ENCODE data around the gene LIF. TPM values are rescaled to one million over a fixed set of nuclear protein-coding genes. Genes with fewer than 3 reads are reported as not detected.
"Not testable (repeated sequence)": the region's sequence is repeated elsewhere in the genome, so short reads cannot be mapped to it uniquely, and the experiment has no call there.

The LIF gene
- total and polyA plus RNA-seq, 2 experiments from 2014 or later: 8.2 to 13.4 TPM

- H3K4me3 ChIP-seq: no peak overlapping the region
- H3K9me2 ChIP-seq (replicated peaks; ENCODE audit: insufficient read depth): no peaks in the 10 kb centered on the region
- no peaks in the 10 kb centered on the region for H3K27me3 ChIP-seq
- no peaks in the 10 kb centered on the region for H3K79me2 ChIP-seq
- no peaks in the 10 kb centered on the region for H3K36me3 ChIP-seq (replicated peaks; ENCODE audit: insufficient read depth, low read depth)
- H3K27ac ChIP-seq: peak overlapping the region; percentile 87
- H4K20me1 ChIP-seq (ENCODE audit: insufficient read depth, poor library complexity, severe bottlenecking): no peaks in the 10 kb centered on the region
- no peak overlapping the region for H3K4me2 ChIP-seq
- 87% methylated on average over 3 of the region's 3 CpGs for WGBS (ENCODE audit: low lambda C conversion rate, missing lambda C conversion rate)
- no peak for DNase-seq (ENCODE audit: low spot score)
- H3K9me3 ChIP-seq (ENCODE audit: low read depth): no peaks in the 10 kb centered on the region
- TF ChIP-seq EZH2phosphoT487 (IDR thresholded peaks at IDR 0.05; ENCODE audit: low read depth, severe bottlenecking, unreplicated experiment): no peak
- no peak for TF ChIP-seq CTCF (IDR thresholded peaks at IDR 0.05; ENCODE audit: poor library complexity)
- no peak for TF ChIP-seq EZH2 (IDR thresholded peaks at IDR 0.05; ENCODE audit: borderline replicate concordance)
- peaks cover 40% of the 10 kb centered on the region for H3K4me1 ChIP-seq (ENCODE audit: insufficient read depth)
- H2AFZ ChIP-seq: no peak overlapping the region
Measured at GRCh38 chr22:30201945-30202344, 44.6 kb downstream of the LIF start.

- not testable (repeated sequence) for DNase-seq (ENCODE audit: low spot score)
Measured at GRCh38 chr22:30200905-30201304, 45.7 kb downstream of the LIF start.

GRCh38 chr22:30198921-30199320 is 47.6 kb downstream of the LIF start:
- Histone ChIP-seq H3K27ac (no peak overlapping the region), H3K79me2 (no peaks in the 10 kb centered on the region), H4K20me1 (ENCODE audit: insufficient read depth, poor library complexity, severe bottlenecking) (no peaks in the 10 kb centered on the region), H3K4me1 (ENCODE audit: insufficient read depth) (peaks cover 30% of the 10 kb centered on the region), H3K27me3 (no peaks in the 10 kb centered on the region), H3K4me2 (no peak overlapping the region), H2AFZ (no peak overlapping the region), H3K4me3 (no peak overlapping the region), H3K36me3 (replicated peaks; ENCODE audit: insufficient read depth, low read depth) (no peaks in the 10 kb centered on the region), H3K9me2 (replicated peaks; ENCODE audit: insufficient read depth) (no peaks in the 10 kb centered on the region), H3K9me3 (ENCODE audit: low read depth) (no peaks in the 10 kb centered on the region)
- no peak for DNase-seq (ENCODE audit: low spot score)
- WGBS (ENCODE audit: low lambda C conversion rate, missing lambda C conversion rate): 89% methylated on average over 4 of the region's 4 CpGs
- no peak for TF ChIP-seq CTCF (IDR thresholded peaks at IDR 0.05; ENCODE audit: poor library complexity)
- no peak for TF ChIP-seq EZH2 (IDR thresholded peaks at IDR 0.05; ENCODE audit: borderline replicate concordance)
- TF ChIP-seq EZH2phosphoT487 (IDR thresholded peaks at IDR 0.05; ENCODE audit: low read depth, severe bottlenecking, unreplicated experiment): no peak

More at GRCh38 chr22:30200905-30201304, 45.7 kb downstream of the LIF start:
- not testable (repeated sequence) for H3K36me3 ChIP-seq (replicated peaks; ENCODE audit: insufficient read depth, low read depth); H3K9me3 ChIP-seq (ENCODE audit: low read depth); H3K79me2 ChIP-seq; H3K4me3 ChIP-seq; H3K27me3 ChIP-seq; H3K4me2 ChIP-seq; H2AFZ ChIP-seq; H3K9me2 ChIP-seq (replicated peaks; ENCODE audit: insufficient read depth); H4K20me1 ChIP-seq (ENCODE audit: insufficient read depth, poor library complexity, severe bottlenecking); H3K27ac ChIP-seq
- peaks cover 39% of the 10 kb centered on the region for H3K4me1 ChIP-seq (ENCODE audit: insufficient read depth)
- 86% methylated on average over 10 of the region's 10 CpGs for WGBS (ENCODE audit: low lambda C conversion rate, missing lambda C conversion rate)

GRCh38 chr22:30198152-30198825 is 48.3 kb downstream of the LIF start:
- H3K27me3 ChIP-seq: no peaks in the 10 kb centered on the region
- no peaks in the 10 kb centered on the region for H3K9me3 ChIP-seq (ENCODE audit: low read depth)
- no peak overlapping the region for H3K27ac ChIP-seq
- H3K36me3 ChIP-seq (replicated peaks; ENCODE audit: insufficient read depth, low read depth): no peaks in the 10 kb centered on the region
- no peak overlapping the region for H2AFZ ChIP-seq
- DNase-seq (ENCODE audit: low spot score): no peak
- H3K4me2 ChIP-seq: no peak overlapping the region
- no peak overlapping the region for H3K4me3 ChIP-seq
- TF ChIP-seq EZH2phosphoT487 (IDR thresholded peaks at IDR 0.05; ENCODE audit: low read depth, severe bottlenecking, unreplicated experiment): no peak
- no peak for TF ChIP-seq CTCF (IDR thresholded peaks at IDR 0.05; ENCODE audit: poor library complexity)
- TF ChIP-seq EZH2 (IDR thresholded peaks at IDR 0.05; ENCODE audit: borderline replicate concordance): no peak
- WGBS (ENCODE audit: low lambda C conversion rate, missing lambda C conversion rate): 91% methylated on average over 5 of the region's 5 CpGs
- no peaks in the 10 kb centered on the region for H3K9me2 ChIP-seq (replicated peaks; ENCODE audit: insufficient read depth)
- peaks cover 28% of the 10 kb centered on the region for H3K4me1 ChIP-seq (ENCODE audit: insufficient read depth)
- H3K79me2 ChIP-seq: no peaks in the 10 kb centered on the region
- H4K20me1 ChIP-seq (ENCODE audit: insufficient read depth, poor library complexity, severe bottlenecking): no peaks in the 10 kb centered on the region
